HG03442 (cell line): Measurements from ENCODE around the gene POLR2L.
A peak's percentile ranks its signal among the peaks of the same experiment; 100 is the strongest.

Source experiments
- ATAC-seq: cut with Tn5 transposase; IDR thresholded peaks from one replicate; pipeline ENCODE4 v1.9.1; 2021; ENCODE audit warnings: mild to moderate bottlenecking, moderate library complexity; ENCODE audit not compliant: unreplicated experiment

Gene POLR2L

GRCh38 chr11:842370-843002, at the start of gene POLR2L, which contains the start of gene TSPAN4:
Gene POLR2L, minus strand, starts transcription at chr11:842529. Its CDS starts 21 bp downstream, at chr11:842508.
Gene TSPAN4, plus strand, starts transcription at chr11:842852. Its CDS starts 7,453 bp downstream, at chr11:850305.
- peak; percentile 61 for ATAC-seq

DNA sequence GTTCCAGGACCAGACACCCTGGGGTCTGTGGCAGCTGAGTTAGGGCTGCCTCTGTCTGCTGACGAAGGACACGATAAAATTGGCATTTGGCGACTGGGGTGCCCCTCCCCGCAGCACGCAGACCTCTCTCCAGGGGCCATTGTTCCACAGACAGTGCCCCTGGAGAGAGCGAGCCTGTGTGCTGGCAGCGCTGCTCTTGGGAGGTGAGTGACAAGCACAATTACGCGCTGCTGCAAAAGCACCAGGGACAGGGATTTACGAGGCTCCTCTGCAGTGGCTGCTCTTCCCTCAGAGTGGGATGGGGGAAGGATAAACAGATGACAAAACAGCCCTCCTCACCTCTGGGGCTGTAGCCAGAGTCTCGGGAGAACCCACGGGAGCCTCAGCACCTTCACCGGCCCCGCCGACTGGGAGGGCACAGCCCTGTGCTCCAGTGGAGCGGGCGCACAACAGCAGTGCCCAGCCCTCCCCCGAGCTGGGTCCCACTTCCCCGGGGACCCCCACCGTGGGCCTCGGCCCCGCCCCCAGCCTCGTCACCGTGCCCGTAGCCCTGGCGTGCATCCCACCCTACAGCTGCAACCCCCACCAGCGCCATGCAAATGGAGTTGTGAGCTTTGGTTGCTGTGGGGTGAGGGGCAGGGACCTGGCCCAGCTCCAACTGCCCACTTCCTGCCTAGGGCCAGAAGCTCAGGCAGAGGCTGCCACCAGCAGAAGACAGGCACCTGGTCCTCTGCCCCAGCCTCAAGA, 48.6 kb upstream of the POLR2L start:
- no peak for ATAC-seq

GRCh38 chr11:889687-890475, 47.6 kb upstream of the POLR2L start:
- no peak for ATAC-seq

DNA sequence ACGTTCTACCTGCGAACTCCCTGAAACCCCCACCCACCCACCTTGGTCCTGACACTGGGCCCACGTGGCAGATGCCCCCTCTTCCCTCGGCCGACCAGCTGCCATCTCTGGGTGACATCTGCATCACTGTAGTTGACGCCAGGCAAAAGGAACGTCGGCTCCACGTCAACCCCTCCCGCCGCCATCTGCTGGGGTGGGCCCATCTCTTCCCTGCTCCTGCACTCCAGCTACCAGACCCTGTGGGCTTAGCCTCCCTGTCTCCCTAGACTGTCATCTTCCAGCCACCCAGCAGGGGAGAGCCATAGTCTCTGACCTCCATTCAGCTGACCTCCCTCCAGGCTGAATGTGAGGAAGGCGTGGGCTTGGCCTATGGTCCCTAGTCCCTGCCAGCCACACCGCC, 46.9 kb upstream of the POLR2L start:
- ATAC-seq: no peak

DNA sequence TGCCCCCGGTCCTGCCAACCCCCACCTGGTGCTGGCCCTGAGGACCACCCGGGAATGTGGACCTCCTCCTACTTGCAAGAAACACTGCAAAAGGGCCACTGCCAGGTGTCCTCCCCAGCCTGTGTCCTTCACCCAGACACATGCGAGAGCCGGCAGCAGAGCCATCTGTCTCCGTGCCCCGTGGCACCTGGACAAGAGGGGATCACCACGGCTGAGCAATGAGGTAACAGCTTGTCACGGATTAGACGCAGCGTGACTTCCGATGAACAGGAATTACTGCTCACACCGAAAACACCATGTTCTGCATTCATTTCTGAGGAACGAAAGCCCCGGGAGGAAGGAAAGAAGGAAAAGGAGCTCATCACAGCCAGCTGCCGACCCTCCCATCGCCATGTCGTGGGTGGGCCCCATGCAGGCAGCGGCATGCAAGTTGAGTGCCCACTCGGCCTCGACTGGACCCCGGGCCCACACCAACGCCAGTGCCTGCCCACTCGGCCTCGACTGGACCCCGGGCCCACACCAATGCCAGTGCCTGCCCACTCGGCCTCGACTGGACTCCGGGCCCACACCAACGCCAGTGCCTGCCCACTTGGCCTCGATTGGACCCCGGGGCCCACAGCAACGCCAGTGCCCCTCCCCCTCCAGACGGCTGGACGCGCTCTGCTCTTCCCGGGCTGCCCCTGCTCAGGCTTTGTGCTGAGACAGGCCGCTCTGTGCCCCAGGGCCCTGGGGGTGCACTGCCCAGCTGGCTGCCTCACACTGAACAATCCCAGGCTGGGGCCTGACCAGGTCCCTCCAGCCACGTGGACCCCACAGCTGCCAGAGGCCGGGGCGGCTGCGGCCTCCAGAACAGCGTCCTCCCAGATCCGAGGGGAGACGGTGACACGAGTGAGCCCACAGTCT, 46.2 kb upstream of the POLR2L start:
- ATAC-seq: no peak

GRCh38 chr11:887589-887988, 45.3 kb upstream of the POLR2L start:
- ATAC-seq: no peak

- no peak for ATAC-seq
Observed at GRCh38 chr11:886568-886967, 44.2 kb upstream of the POLR2L start.

DNA sequence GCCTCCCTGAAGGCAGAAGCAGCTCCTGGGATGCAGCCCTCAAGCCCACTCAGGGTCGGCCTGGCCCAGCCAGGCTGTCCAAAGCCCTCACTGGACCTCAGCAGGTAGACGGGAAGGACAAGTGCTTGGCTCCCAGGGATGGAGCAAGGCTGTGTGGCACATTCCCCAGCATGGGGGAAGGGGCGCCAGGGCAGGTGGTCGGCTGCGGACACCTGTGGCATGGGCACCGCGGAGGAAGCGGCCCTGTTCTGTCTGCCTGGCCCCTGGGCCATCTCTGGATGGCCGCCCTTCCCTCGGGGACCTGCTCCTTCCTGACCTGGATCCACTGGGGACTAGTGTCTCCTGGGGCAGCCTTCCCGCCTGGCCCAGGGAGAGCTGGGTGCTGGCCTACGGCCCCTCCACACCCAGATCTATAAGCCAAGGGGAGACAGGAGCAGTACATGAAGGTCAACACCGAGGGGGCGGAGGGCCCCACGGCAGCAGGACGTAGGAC, 42.3 kb upstream of the POLR2L start:
- ATAC-seq: no peak

DNA sequence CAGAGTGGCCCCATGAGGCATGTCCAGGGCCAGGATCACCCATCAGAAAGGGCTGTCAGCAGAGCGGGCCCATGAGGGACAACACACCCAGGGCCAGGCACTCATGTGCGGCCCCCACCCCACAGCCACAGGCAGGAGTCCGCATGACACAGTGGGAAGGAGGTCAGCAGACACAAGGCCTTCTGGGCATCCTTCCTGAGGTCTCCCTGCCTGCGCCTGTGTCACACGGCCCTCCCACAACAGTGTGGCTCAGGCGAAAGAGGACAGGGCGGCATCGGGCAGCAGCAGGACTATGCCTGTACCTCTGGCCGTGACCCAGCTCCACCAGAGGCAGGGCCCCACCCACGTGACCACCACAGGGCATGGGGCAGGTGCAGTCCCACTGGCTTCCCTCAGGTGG, 41.2 kb upstream of the POLR2L start:
- no peak for ATAC-seq

- ATAC-seq: no peak
Observed at GRCh38 chr11:882596-882995, 40.3 kb upstream of the POLR2L start.

DNA sequence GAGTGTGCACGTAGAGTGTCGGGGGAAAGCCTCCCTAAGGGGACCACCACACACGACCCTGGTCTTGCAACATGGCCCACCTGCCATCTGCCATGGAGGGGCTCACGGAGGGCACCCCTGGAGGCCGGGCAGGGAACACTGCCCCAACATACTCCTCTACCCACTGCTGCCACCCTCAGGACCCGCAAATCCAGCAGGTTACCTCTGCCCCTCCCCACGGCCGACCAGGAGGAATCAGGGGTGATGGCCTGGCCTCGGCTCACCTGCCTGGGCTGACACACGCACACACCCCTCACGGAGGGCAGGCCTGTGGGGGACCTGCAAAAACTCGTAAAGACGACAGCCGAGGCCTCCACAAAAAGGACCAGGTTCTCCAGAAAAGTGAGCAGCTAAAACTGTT, 38.1 kb upstream of the POLR2L start:
- ATAC-seq: no peak

GRCh38 chr11:877565-877964, 35.2 kb upstream of the POLR2L start:
- ATAC-seq: no peak

GRCh38 chr11:876545-876944, 34.2 kb upstream of the POLR2L start:
- no peak for ATAC-seq

DNA sequence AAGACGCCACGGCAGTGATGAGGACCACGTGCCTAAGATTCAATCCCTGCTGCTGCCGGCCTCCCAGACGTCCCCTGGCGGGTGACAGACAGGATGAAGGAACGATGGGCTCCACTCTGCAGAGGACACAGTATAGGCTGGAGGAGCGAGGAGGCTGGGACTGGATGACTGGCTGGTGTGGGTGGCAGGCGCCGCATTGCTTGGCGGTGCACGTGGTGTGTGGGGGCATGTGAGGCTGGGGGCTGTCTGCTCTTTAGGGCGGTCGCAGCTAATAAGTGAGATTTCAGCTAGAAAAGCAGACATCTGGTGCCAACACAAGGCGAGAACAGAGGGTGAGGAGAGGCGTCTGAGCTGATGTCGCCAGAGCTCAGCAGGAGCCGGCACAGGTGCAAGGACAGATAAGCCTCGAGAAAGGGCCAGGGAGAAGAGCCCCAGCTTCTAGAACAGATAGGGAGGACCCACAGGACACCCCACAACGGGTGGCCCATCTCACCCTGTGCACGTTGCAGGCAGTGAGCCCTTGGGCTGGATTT, 33.5 kb upstream of the POLR2L start:
- no peak for ATAC-seq

- ATAC-seq: no peak
Observed at GRCh38 chr11:875203-875602, 32.9 kb upstream of the POLR2L start.

DNA sequence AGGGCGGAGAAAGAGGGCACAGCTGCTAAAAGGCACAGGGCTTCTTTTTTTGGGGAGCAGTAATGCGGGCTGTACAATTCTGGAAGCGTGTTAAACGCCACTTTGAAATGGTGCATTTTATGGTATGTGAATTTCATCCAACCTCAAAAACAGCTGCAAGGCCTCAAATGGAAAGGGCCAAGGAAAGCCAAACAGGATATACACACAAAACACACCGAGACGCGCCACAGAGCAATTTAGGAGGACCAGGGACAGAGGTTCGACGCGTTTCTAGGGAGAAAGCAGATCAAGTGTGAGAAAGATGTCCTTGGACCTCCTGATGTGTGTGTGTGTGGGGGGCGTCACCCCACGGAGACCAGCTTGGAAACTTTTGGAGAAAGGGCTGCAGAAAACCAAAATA, 31.4 kb upstream of the POLR2L start:
- ATAC-seq: no peak

DNA sequence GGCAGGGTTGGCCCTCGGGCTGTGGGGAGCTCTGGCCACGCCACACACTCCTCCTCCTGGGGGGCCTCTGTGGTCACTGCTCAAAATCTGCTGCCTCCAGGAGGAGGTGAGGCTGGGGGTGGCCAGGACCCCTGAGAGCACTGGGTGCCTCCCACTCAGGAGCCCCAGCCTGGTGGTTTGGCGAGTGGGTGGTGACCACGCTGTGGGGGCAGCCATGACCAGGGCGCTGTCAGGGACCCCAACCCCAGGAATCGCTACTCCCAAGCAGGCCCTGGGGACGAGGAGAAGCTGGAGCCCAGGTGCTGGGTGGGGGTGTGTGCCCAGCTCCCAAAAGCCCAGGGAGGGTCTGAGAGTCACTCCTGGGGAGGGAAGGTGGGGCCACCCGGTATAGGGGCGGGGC, 30.5 kb upstream of the POLR2L start:
- no peak for ATAC-seq

GRCh38 chr11:871472-871871, 29.1 kb upstream of the POLR2L start:
- no peak for ATAC-seq

DNA sequence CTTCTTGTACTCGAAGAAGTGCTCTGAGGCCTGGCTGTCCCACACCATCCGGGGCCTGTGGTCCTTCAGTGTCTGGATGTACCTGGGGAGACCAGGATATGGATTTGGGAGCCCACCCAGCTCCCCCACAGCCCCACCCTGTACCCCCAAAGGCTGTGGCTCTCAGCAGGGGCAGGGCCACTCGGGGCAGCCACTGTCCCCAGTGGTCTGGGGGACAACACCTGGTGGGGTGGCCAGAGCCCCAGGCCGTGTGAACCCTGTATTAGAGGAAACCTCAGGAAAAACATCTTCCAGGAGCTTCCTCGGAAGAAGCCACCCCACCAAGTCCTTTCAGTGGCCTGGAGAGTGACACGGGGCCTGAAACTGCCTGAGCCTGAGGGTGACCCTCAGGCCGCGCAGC, 28.1 kb upstream of the POLR2L start:
- ATAC-seq: no peak

GRCh38 chr11:870127-870413, 27.7 kb upstream of the POLR2L start:
- no peak for ATAC-seq
